ENCODE data around the gene FBXL15. TPM values are rescaled to one million over a fixed set of nuclear protein-coding genes. Genes with fewer than 3 reads are reported as not detected.

FBXL15 gene
- total and polyA plus RNA-seq, 9 of the 15 experiments (the other 6 are each of a cell fraction or from before 2014, with no cell fraction given), result 0.08 to 25.9 (median 3.5) TPM

DNA sequence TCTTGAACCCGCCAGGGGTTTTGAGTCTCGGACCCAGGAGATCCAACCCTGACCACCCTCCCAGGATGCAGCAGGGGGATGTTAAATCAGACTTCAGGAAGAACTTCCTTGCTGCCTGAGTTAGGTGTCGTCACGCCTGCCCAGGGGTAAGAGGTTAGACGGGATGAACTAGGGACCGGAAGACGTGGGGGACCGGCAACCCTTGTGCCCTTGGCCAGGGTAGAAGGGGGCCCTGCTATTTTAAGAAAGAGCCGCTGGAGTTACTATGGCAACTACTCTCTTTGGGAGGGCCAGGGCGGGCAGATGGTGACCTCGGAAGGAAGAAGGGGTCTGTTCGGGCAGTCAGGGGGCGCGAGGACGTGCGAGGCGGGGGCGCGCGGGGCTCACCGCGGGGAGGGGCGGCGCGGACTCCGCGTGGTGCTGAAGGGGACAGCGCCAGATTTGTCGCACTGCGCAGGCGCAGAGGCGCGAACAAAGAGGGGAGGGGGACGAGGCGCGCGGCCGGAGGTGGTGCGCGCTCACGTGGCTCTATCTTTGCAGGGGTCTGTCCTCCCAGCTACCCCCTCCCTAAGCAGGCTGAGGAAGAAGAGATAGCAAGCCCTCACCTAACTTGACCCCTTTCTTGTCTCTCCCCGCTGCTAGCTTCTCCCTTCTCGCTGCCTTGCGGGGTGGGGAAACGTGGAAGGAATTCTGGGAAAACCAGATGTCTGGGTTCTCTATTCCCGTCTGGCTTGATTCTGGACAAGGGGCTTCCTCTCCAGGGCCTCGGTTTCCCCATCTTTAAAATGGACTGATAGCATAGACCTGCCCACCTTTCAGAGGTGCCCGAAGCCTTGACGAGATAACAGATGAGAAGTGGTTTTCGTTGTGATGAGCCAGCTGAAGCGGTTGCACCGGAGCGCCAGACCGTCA lies 1.1 kb upstream of the FBXL15 start (continued):
- TF ChIP-seq, protein P1, sequence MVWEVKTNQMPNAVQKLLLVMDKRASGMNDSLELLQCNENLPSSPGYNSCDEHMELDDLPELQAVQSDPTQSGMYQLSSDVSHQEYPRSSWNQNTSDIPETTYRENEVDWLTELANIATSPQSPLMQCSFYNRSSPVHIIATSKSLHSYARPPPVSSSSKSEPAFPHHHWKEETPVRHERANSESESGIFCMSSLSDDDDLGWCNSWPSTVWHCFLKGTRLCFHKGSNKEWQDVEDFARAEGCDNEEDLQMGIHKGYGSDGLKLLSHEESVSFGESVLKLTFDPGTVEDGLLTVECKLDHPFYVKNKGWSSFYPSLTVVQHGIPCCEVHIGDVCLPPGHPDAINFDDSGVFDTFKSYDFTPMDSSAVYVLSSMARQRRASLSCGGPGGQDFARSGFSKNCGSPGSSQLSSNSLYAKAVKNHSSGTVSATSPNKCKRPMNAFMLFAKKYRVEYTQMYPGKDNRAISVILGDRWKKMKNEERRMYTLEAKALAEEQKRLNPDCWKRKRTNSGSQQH (CRISPR knock-in tag; IDR thresholded peaks at IDR 0.05), result no peak
- peak; percentile 17; the same call in 1 of the 2 replicates for TF ChIP-seq ZBTB17 (CRISPR knock-in tag; IDR thresholded peaks at IDR 0.05)
- TF ChIP-seq, protein P2, sequence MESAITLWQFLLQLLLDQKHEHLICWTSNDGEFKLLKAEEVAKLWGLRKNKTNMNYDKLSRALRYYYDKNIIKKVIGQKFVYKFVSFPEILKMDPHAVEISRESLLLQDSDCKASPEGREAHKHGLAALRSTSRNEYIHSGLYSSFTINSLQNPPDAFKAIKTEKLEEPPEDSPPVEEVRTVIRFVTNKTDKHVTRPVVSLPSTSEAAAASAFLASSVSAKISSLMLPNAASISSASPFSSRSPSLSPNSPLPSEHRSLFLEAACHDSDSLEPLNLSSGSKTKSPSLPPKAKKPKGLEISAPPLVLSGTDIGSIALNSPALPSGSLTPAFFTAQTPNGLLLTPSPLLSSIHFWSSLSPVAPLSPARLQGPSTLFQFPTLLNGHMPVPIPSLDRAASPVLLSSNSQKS (CRISPR knock-in tag; IDR thresholded peaks at IDR 0.05), result no peak
- TF ChIP-seq KLF6 (CRISPR knock-in tag; IDR thresholded peaks at IDR 0.05; ENCODE audit: borderline replicate concordance), result no peak
- TF ChIP-seq, protein P3, sequence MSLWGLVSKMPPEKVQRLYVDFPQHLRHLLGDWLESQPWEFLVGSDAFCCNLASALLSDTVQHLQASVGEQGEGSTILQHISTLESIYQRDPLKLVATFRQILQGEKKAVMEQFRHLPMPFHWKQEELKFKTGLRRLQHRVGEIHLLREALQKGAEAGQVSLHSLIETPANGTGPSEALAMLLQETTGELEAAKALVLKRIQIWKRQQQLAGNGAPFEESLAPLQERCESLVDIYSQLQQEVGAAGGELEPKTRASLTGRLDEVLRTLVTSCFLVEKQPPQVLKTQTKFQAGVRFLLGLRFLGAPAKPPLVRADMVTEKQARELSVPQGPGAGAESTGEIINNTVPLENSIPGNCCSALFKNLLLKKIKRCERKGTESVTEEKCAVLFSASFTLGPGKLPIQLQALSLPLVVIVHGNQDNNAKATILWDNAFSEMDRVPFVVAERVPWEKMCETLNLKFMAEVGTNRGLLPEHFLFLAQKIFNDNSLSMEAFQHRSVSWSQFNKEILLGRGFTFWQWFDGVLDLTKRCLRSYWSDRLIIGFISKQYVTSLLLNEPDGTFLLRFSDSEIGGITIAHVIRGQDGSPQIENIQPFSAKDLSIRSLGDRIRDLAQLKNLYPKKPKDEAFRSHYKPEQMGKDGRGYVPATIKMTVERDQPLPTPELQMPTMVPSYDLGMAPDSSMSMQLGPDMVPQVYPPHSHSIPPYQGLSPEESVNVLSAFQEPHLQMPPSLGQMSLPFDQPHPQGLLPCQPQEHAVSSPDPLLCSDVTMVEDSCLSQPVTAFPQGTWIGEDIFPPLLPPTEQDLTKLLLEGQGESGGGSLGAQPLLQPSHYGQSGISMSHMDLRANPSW (CRISPR knock-in tag; IDR thresholded peaks at IDR 0.05), result no peak
- no peak for TF ChIP-seq HNRNPK (IDR thresholded peaks at IDR 0.05; ENCODE audit: low read depth, low read length, poor library complexity, severe bottlenecking)
- no peak for TF ChIP-seq EWSR1 (IDR thresholded peaks at IDR 0.05; ENCODE audit: borderline replicate concordance, low read depth, partially characterized antibody)
- TF ChIP-seq, protein P4, sequence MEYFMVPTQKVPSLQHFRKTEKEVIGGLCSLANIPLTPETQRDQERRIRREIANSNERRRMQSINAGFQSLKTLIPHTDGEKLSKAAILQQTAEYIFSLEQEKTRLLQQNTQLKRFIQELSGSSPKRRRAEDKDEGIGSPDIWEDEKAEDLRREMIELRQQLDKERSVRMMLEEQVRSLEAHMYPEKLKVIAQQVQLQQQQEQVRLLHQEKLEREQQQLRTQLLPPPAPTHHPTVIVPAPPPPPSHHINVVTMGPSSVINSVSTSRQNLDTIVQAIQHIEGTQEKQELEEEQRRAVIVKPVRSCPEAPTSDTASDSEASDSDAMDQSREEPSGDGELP (CRISPR knock-in tag; IDR thresholded peaks at IDR 0.05; ENCODE audit: borderline replicate concordance), result no peak; the same call in 1 of the 2 replicates
- no peak for TF ChIP-seq RFX7 (CRISPR knock-in tag; IDR thresholded peaks at IDR 0.05)
- no peak for TF ChIP-seq HNRNPH1 (optimal IDR thresholded peaks at IDR 0.05; ENCODE audit: low read depth, low read length)
- TF ChIP-seq SAFB2 (IDR thresholded peaks at IDR 0.05; ENCODE audit: borderline replicate concordance, low read depth, low read length, severe bottlenecking), result no peak
- TF ChIP-seq, protein P5, sequence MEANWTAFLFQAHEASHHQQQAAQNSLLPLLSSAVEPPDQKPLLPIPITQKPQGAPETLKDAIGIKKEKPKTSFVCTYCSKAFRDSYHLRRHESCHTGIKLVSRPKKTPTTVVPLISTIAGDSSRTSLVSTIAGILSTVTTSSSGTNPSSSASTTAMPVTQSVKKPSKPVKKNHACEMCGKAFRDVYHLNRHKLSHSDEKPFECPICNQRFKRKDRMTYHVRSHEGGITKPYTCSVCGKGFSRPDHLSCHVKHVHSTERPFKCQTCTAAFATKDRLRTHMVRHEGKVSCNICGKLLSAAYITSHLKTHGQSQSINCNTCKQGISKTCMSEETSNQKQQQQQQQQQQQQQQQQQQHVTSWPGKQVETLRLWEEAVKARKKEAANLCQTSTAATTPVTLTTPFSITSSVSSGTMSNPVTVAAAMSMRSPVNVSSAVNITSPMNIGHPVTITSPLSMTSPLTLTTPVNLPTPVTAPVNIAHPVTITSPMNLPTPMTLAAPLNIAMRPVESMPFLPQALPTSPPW (CRISPR knock-in tag; IDR thresholded peaks at IDR 0.05), result peak; percentile 61
- TF ChIP-seq MIER1 (IDR thresholded peaks at IDR 0.05; ENCODE audit: low read depth), result peak; percentile 78; the same call in 1 of the 2 replicates
- TF ChIP-seq MAFG (tag; conservative IDR thresholded peaks at IDR 0.05), result no peak
- TF ChIP-seq GATAD2B (IDR thresholded peaks at IDR 0.05; ENCODE audit: borderline replicate concordance), result no peak
